K562 treated with DMSO at 1 percent for 48 hours (cell line): ENCODE measurements around the gene CEPT1. TPM values are rescaled to one million over a fixed set of nuclear protein-coding genes. Genes with fewer than 3 reads are reported as not detected.

Source experiments
- total RNA-seq: library from RNA; unstranded; fragments of 300-600 nt; gene quantifications from 2 replicates; pipeline ENCODE4 v1.2.3, GENCODE V29; 2022; ENCODE audit warnings: low replicate concordance; ENCODE audit errors: extremely low read depth

Gene CEPT1
- total RNA-seq: not detected in 2 replicates

DNA sequence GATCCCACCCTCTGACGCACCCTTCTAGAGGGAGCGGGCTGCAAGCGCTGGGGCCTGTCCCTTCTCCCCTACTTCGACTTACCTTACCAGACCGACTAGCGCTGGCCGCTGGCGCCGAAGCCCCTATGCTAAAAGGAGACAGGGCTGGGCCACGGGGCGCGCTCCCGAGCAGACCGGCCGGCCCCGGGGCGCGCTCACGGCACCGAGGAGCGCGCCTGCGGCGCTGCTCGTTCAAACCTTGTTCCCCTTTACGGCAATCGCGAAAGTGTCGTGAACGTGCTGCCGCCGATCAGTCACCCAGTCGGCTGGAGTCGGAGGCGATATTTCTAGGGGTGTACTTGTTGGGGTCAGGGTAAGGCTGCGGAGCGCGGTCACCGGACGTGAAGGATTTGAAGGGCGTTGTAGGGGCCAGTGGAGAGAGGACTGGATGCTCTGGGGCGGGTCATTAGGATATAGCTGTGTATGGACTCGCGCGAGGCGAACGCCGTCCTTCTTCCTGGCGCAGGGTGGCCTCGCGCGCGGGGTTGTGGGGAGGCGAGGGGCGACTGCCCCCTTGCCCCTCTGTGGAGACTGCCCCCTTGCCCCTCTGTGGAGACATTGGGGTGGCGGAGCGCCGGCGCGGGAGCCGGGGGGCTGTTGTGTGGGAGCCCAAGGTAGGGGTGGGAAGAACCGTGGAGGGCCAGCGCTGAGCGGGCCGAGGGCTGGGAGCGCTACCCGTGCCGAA lies at the start of gene CEPT1, which contains the start of gene DRAM2:
CEPT1 (plus strand) TSS at position 268 of the 724 bp plus-strand sequence. CDS start 7,492 bp downstream, outside the sequence.
DRAM2 (minus strand) TSS at position 138 of the 724 bp plus-strand sequence. CDS start 8,539 bp downstream, outside the sequence.

DNA sequence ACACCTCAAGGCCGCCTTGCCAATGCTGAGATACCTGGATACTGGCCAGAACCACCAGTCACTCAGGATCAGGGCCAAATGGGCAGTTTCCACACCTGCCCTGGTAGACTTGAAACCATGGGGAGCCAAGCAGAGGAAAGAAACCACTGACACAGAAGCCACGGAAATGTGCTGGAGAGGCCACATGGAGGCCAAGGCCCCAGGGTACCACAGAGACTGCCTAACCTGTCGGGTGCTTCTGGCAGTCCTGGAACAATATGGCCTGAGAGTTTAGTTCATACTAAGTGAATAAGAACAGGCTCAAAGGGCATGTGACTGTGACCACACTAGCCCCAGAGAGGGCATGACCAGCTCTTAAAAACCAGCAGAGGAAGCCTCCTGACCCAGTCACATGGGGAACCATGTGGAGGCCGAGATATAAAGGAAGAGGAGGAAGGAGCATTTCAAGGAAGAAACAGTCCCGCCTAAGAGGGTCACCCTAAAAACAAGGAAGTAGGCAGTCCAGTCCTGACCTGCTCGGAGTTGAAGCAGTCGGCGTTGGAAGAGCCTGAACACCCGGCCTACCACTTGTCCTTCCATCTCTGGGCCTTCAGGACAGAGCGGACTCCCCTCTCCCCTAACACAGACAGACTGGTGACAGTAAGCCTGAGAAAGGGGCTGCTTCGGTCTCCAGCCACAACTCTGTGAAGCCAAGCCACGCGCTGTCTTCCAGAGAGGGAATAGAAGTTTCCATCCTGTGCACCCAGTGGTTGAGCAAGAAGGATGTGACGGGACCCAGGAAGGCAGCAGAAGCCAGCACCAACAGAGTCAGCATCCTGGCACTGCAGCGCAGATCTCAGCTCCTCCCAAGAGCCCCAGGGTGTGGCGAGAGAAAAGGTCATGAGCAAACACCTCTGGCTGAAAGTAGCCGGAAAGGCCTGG lies 60.1 kb downstream of the CEPT1 start, which contains the start of gene DENND2D:
DENND2D (minus strand) TSS at position 766 of the 921 bp plus-strand sequence; CDS start at position 579, 187 bp downstream.

DNA sequence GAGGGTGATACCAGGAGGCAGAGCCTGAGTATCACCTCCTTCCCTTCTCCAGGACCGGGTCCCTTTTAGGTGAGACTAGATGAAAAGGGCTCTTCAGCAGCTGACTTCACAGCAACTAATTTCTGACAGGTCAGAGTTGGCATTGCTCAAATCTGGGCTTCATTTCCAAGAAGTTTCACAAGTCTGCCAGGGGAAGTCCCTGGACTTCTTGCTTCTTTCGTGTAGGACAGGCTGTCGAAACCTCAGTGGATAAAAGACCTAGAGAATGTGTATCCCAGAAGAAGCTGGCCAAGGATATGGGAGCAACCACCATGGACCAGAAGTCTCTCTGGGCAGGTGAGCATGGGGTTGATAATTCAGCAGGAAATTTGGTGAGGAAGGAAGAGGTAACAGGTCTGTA lies 87.4 kb downstream of the CEPT1 start, which contains the start of gene CHI3L2:
CHI3L2 (plus strand) TSS at position 280 of the 400 bp plus-strand sequence; CDS start at position 297, 17 bp downstream.

Other genes starting within 250 kb of the CEPT1 start
- gene LRIF1, start 176.3 kb upstream of the CEPT1 start, total RNA-seq: not detected in 2 replicates
- not detected in 2 replicates for gene DRAM2, start 130 bp upstream of the CEPT1 start, total RNA-seq
- gene DENND2D, start 60.4 kb downstream of the CEPT1 start, total RNA-seq: not detected in 2 replicates
- not detected in 2 replicates for gene CHI3L2, start 87.5 kb downstream of the CEPT1 start, total RNA-seq
- not detected in 2 replicates for gene CHIA, start 150.6 kb downstream of the CEPT1 start, total RNA-seq